NCI-H510A treated with DMSO at 0.1 percent for 48 hours (cell line): ENCODE data around the gene IKZF3.
"Not testable (repeated sequence)": the region's sequence is repeated elsewhere in the genome, so short reads cannot be mapped to it uniquely, and the experiment has no call there.

Experiments used
- DNase-seq: peaks from one replicate; lab custom pipeline; 2025; lab: John Stamatoyannopoulos, UW

Gene IKZF3

DNA sequence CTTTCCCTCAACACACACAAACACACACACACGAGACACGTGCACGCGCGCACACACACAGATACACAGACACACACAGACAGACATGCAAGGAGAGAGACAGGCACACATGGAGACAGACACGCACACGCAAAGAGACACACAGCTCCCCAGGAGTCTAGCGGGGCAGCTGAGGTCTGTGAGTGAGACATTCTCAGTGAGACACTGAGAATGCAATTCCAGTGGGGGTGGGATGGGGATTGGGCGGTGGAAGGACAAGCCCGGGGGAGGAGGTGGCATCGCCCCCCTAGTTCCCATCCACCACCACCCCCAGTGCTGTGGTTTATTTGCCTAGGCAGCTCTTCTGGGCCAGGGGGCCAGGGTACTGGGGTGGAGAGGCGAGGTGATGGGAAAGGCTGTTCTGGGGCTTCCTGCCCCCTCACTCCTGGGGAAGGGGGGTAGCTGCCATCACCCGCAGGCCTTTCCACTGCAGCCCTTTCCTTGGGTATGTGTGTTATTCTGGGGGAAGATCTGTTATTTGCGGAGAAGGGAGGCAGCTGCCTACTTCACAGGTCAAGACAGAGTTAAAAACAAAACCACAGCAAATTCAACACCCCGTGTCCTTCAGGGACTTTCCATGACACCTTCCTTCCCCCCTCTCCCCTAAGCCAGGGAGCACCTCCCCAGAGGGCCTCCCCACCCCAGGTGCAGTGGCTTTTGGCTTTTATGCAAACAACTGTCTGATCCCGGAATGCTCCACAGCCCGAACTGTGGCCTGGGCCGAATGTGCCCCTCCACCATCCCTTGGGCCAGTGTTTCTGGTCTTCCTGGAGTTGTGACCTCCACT lies 108.3 kb downstream of the IKZF3 start:
- no peak for DNase-seq

DNA sequence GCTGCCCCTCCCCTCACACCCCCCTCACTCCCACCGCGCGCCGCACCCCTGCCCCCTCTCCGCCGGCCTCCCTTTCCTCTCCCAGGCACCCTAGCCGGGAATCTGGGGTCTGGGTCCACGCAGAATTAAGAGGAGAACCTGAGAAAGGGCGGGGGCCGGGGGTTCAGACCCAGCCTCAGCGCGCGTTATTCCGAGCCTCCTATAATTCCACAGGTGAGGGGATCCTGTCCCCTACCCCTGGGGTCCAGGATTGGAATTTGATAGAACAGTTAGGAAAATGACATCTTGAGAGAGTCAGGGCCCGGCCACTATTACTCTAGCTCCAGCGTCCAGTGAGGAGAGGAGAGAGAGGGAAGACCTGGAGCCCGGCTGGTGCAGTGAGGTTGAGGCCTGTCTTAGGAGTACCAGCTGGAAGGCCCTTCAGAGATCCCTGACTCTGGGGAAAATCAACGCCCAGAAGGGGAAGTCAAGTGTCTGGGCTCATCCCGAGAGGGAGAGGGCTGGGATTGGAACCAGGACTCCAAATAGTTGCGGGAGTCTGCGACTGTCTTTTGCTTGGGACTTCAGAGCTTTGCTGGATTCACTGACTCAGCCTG lies 109.1 kb downstream of the IKZF3 start:
- DNase-seq = no peak

DNA sequence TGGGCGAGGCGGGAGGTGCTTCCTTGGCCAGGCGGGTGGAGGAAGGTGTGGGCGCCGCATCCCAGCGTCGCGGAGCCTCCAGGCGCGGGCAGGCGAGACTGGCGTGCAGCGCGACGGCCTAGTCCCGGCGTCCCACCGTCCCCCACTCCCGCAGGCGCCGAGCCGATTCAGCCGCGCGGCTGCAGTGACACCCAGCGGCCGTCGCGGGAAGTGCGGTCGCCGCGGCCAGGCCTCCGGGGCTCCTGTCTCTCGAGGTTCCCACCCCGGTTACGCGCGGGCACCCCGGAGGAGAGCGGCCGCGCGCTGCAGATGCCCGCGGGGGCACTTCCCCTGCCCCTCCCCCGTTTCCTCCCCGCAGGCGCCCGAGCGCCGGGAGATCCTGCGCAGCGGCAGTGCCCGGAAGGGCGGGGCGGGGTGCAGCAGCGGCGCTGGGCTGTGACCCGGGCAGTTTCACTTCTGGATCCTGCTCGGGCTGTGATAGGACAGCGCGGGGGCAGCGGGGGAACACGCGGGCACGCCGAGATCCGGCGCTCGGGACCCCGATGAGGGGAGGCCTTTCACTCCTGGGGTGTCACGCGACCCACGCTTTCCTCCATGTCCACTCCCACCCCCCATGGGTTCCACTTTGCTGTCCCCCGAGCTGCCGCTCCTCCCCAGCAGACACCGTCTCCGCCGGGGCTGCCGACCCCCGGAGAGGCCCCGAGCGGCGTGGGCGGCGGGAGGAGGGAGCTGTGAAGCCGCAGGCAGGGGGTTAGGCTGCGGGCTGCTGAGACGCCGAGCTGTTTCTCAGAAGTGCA lies 109.8 kb downstream of the IKZF3 start:
- DNase-seq = peak; percentile 90

DNA sequence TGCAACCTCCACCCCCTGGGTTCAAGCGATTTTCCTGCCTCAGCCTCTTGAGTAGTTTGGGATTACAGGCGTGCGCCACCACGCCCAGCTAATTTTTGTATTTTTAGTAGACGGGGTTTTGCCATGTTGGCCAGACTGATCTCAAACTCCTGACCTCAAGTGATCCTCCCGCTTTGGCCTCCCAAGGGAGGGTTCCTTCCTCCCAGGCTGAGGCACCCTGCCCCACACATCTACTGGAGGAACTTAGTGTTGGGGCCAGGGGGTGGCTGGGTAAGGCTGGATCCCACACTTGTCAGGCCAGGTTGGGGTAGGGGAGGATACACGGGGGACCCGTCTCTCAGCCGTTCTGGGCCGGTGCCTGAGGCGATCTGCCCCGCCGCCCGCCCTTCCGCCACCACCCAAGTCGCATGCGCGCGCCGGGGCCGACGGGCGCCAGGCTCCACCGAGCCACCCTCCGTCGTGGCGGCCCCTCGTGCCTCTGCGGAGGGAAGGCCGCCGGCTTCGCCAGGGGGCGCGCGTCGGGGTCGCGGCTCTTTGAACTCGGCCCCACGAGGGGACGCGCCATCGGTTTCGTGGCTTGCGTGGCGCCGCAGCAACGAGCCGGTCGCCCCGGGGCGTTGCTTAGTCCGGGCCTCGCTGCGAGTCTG lies 110.5 kb downstream of the IKZF3 start:
- DNase-seq = peak; percentile 32

- no peak for DNase-seq
Measured at GRCh38 chr17:39752241-39752881, 111.8 kb downstream of the IKZF3 start.

DNA sequence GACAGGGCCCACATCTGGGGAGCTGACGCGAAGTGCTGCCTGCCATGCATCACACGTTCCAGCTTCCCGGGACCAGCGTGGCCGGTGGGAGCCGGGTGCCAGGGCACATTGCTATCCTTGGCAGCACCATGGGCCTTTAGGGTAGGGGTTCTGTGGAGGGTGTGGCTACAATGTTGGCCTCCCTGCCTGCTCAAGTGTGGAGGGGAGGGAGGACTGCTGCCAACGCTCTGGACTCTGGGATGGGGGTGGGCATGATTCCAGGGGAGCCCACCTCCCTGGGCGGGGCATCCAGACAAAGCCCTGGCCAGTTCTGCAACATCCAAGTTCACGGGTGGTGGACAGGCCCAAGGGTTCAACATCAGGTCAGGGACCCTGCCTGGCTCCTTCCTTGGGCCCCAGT lies 112.5 kb downstream of the IKZF3 start:
- DNase-seq = no peak

DNA sequence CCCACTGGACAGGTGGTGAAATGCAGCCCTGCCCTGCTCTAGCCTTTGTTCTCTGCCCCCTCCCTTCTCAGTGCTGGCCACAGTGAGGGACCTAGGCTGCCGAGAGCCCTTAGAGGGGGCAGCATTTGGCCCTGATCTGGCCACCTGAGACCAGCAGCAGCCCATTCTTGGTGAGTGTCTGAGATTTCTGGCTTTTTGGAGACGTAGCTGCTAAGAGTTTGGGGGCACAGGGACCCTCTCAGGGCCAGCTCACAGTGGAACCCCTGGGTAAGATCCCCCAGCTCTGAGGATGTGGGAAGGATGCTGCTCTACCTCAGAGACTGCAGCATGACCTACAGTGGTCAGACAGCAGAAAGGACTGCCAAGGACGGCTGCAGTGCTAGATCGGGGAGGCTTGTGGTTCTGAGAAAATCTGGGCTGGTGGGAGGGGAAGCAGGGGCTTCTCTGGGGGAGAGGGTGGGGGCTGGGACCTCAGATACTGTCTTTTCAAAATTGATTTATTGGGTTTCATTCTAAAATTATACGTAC lies 113.0 kb downstream of the IKZF3 start:
- DNase-seq = no peak

DNA sequence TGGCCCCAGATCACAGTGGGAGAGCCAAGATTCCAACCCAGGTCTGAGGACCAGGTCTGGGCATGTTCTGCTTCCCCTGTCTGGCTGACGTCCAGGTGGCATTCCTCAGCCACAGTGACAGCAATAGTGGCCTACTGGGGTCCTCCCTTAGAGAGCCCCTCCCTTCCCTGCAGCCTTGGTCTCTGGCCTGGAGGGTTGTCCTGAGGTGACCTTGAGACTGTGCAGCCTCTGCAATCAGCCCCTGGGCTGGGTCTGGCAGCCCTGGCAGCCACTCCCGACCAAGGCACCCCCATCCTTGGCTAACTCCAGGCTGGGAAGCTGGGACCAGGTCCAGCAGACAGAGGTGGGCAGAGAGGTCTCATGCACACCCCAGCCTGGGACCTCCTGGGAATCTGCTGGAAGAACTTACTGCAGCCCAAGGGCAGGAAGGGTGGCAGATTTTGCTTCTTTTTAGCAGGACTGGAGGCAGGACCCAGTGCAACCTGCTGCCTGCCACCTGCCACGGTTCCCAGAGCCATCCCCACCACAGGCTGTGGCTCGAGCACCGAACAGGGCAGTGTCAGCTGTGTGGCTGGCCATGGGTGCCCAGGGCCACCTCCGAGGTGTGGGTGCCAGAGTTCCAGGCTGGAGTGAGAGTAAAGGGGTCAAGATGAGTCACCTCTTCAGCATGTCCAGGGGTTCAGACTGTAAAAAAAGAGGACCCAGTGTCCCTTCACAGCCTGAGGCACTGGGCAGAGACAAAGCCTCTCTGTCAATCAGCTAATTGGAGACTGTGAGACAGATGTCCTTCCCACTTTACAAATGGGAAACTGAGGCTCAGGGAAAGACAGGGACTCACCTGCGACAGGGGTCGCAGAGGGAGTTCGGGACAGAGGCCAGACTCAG lies 113.7 kb downstream of the IKZF3 start:
- no peak for DNase-seq

- DNase-seq = not testable (repeated sequence)
Measured at GRCh38 chr17:39748444-39749034, 115.6 kb downstream of the IKZF3 start.

DNA sequence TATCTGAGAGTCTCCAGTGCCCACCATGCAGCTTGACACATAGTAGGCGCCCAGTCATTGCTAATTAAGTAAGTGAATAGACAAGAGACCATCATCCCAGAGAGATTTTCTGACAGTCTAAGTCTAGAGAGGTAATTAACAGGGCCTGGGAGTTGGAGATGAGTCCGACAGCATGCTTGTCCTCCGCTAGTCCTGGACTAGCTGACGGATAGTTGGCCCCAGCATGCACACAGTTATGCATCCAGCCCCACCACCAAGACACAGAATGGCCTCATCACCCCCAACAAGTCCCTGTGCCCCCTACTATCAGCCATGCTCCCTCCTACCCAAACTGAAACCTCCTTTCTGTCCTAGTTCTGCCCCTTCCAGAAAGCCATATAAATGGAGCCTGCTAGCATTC lies 116.4 kb downstream of the IKZF3 start:
- no peak for DNase-seq

DNA sequence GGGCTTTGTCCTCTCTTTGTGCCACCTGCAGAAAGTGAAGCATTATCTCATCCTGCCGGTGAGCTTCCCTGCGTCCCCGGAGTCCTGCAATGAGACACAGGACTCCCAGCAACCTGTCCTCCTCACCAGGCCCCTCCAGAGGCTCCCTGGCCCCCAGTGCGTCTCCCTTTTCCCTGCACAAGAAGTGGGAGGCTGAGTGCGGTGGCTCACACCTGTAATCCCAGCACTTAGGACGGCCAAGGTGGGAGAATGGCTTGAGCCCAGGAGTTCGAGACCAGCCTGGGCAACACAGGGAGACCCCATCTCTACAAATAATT lies 118.0 kb downstream of the IKZF3 start:
- no peak for DNase-seq

GRCh38 chr17:39745335-39746144 lies 118.6 kb downstream of the IKZF3 start:
- no peak for DNase-seq

DNA sequence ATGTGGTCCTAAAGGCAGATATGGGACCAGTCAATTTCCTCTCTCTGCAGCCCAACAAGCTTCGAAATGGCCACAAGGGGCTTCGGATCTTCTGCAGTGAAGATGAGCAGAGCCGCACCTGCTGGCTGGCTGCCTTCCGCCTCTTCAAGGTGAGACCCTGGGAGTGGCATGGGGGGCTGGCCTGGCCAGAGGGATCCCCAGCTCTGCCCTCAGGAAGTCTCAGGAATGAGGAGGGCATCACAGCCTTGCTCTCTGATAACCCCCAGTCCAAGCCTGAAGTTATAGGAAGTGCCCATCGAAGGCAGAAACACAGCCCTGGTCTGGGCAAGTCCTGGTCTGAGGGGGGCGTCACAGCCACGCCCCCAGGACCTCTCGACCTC lies 119.3 kb downstream of the IKZF3 start:
- no peak for DNase-seq

DNA sequence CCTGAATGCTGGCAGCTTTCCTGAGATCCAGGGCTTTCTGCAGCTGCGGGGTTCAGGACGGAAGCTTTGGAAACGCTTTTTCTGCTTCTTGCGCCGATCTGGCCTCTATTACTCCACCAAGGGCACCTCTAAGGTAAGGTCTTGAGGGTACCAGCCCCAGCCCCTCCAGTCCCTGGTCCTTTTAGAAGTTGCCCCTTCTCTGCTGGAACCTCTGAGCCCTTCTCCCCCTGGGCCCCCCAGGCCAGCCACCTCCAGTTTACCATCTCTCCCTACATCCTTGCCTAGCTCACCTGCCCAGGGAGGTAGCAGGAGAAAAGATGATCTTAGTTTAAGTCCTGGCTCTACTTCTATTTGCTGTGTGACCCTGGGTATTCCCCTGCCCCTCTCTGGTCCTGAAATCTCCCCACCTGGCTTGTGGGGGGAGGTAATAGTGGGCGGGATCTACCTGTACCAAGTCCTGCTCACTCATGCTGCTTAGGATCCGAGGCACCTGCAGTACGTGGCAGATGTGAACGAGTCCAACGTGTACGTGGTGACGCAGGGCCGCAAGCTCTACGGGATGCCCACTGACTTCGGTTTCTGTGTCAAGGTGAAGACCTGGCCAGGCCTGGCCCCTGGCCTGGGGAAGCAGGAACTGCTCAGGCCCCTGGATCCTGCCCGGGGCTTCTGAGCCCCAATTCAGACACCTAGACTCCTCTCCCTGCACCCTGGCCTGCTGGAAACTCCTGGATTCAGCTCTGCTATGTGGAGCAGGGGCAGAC lies 119.9 kb downstream of the IKZF3 start:
- no peak for DNase-seq

DNA sequence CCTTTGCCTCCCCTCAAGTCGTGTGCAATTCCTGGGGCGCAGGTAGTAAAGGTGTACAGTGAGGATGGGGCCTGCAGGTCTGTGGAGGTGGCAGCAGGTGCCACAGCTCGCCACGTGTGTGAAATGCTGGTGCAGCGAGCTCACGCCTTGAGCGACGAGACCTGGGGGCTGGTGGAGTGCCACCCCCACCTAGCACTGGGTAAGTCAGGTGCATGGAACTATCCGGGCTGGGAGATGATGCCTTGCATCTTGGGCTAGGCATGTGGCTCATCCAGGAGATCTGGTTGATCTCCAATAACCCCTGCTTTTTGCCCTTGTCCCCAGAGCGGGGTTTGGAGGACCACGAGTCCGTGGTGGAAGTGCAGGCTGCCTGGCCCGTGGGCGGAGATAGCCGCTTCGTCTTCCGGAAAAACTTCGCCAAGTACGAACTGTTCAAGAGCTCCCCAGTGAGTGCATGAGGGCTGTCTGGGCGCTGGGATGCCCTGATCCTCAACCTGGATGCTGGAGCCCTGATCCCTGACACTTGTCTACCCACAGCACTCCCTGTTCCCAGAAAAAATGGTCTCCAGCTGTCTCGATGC lies 121.2 kb downstream of the IKZF3 start:
- DNase-seq = no peak

DNA sequence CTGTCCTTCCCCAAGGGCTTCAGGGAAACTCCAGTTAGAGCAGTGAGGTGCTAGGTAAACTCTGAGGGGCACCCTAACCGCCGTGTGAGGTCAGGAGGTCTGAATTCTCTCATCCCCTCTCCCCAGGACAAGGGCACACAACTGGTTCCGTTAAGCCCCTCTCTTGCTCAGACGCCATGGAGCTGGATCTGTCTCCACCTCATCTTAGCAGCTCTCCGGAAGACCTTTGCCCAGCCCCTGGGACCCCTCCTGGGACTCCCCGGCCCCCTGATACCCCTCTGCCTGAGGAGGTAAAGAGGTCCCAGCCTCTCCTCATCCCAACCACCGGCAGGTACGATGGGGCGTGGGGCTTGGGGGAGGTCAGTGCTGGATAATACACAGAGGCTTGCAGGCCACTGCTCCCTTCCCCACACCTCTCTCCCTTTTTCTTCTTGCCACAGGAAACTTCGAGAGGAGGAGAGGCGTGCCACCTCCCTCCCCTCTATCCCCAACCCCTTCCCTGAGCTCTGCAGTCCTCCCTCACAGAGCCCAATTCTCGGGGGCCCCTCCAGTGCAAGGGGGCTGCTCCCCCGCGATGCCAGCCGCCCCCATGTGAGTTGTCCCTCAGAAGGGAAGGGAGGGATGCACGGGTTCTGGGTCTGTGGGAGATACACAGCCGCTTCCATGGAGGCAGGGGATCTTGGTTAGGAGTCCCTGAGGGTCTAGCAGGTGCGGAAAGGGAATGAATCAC lies 121.8 kb downstream of the IKZF3 start:
- DNase-seq = no peak

DNA sequence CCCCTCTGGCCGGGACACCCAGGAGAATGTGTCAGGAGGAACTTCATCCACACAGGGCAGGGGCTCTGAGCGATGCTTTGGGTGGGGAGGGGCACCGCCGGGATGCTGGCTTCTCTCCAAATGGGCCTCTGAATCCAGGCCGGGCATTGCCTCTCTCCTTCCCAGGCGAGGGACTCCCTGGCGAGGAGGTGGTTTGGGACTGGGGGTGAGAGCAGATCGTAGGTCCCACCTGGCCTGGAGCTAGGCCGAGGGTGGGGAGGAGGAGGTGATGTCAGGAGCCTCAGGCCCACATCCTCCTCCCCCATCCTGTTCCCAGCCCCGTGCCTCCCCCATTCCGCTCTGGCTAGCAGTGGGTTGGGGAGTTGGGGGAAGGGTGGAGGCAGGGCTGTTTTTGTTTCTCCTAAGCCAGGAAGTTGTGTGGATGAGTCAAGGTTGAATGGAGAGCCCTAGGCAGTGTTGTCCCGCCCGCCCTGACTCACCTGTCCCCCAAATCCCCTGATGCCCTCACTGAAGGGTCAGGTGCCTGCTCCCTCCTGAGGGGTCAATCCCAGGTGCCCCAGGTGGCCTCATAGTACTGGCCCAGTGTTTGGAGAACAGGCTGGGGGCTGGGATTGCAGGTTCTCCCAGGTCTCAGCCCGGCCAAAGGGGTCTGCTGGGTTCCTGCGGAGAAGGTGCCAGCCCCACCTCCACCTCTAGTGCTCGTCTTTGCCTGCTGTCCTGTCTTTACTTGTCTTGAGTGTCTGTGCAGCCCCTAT lies 123.6 kb downstream of the IKZF3 start:
- DNase-seq = peak; percentile 25
